Activated B cell treated with CpG ODN at 0.5 μM for 24 hours (primary cell): ENCODE measurements around the gene MIB2. TPM values are rescaled to one million over a fixed set of nuclear protein-coding genes. Genes with fewer than 3 reads are reported as not detected.
A peak's percentile ranks its signal among the peaks of the same experiment; 100 is the strongest.

Source experiments
- ATAC-seq: fragments of 200-7000 bp; cut with Tn5 transposase; one replicate; pipeline ENCODE4 v1.10.0; 2021; ENCODE audit warnings: low read depth, mild to moderate bottlenecking, moderate library complexity
- CTCF ChIA-PET: fragments of 350-600 bp; sonication (Branson Sonifier 250); formaldehyde crosslinking; loops from one replicate; lab custom pipeline; 2021; ENCODE audit warnings: antibody characterized with exemption; lab: Charles Lee
- POLR2A ChIA-PET: fragments of 350-600 bp; sonication (Branson Sonifier 250); formaldehyde crosslinking; loops from one replicate; lab custom pipeline; 2021; ENCODE audit warnings: antibody characterized with exemption; lab: Charles Lee
- DNase-seq: peaks from one replicate; pipeline ENCODE4 v3.0.0; 2022
- H3K27ac Mint-ChIP-seq: one replicate; pipeline ENCODE4 v1.8.0; 2020; ENCODE audit warnings: mixed read lengths
- H3K27me3 Mint-ChIP-seq: one replicate; pipeline ENCODE4 v1.8.0; 2021; ENCODE audit warnings: mixed read lengths
- H3K36me3 Mint-ChIP-seq: one replicate; pipeline ENCODE4 v1.8.0; 2021; ENCODE audit warnings: low read depth, mixed read lengths
- H3K4me1 Mint-ChIP-seq: one replicate; pipeline ENCODE4 v1.8.0; 2021; ENCODE audit warnings: mixed read lengths
- H3K4me3 Mint-ChIP-seq: one replicate; pipeline ENCODE4 v1.8.0; 2020; ENCODE audit warnings: mild to moderate bottlenecking, mixed read lengths
- H3K9me3 Mint-ChIP-seq: one replicate; pipeline ENCODE4 v1.8.0; 2020; ENCODE audit warnings: mixed read lengths
- intact Hi-C: fragments of 100-400 bp; cut with micrococcal nuclease; formaldehyde crosslinking; loops from one replicate; pipeline ENCODE4 v1.15.1; 2024
- total RNA-seq: library from RNA; stranded (reverse); gene quantifications from 2 replicates; pipeline ENCODE4 v1.2.3, GENCODE V29; 2022
- TF ChIP-seq, protein P1 (sequence below): fragments of 200-600 bp; IDR thresholded peaks from one replicate; pipeline ENCODE4 v1.8.0; 2022; ENCODE audit warnings: antibody characterized with exemption, mild to moderate bottlenecking

The MIB2 gene
- total RNA-seq, 1 donor from 2014 or later, result 36.4 TPM

DNA sequence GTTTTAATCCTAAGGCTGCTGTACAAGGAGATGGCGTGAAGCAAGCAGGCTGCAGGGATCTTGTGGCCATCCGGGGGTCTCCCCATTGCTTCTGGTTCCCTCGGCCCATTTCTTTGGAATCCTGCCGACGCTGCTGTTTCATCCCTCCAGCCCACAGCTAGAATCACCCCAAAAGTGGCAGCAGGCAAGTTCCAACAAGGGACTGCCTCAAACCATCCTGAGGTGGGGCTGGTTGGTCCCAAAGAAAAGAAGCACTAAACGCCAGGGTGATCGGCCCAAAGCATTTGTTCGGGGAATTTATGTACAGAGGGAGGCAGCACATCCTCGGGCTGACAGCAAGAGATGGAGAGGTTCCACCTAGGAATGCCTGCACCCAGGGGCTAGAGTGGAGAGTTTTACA lies 4.5 kb upstream of the MIB2 start:
- ChIA-PET CTCF (no interaction called here), POLR2A (no interaction called here)
- ATAC-seq (no peak), DNase-seq (no peak)
- Mint-ChIP-seq H3K36me3 (peaks cover 4% of the 10 kb centered on the region), H3K27ac (no peak overlapping the region), H3K4me1 (peaks cover 33% of the 10 kb centered on the region), H3K27me3 (no peaks in the 10 kb centered on the region), H3K4me3 (no peak overlapping the region), H3K9me3 (no peaks in the 10 kb centered on the region)
- intact Hi-C loops, result no loop called here
- TF ChIP-seq, protein P1, sequence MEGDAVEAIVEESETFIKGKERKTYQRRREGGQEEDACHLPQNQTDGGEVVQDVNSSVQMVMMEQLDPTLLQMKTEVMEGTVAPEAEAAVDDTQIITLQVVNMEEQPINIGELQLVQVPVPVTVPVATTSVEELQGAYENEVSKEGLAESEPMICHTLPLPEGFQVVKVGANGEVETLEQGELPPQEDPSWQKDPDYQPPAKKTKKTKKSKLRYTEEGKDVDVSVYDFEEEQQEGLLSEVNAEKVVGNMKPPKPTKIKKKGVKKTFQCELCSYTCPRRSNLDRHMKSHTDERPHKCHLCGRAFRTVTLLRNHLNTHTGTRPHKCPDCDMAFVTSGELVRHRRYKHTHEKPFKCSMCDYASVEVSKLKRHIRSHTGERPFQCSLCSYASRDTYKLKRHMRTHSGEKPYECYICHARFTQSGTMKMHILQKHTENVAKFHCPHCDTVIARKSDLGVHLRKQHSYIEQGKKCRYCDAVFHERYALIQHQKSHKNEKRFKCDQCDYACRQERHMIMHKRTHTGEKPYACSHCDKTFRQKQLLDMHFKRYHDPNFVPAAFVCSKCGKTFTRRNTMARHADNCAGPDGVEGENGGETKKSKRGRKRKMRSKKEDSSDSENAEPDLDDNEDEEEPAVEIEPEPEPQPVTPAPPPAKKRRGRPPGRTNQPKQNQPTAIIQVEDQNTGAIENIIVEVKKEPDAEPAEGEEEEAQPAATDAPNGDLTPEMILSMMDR, result no peak

DNA sequence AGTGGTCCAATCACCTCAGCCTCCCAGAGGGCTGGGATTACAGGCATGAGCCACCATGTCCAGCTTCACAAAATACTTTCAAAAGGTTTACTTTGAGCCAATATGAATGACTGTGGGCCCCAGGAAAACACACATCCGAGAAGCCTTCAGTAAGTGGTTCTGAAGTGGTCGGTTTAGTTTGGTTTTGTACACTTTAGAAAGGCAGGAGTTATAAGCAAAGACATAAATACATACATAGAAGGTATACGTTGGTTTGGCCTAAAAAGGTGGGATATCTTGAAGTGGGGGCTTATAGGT lies 3.2 kb upstream of the MIB2 start:
- Mint-ChIP-seq H3K27ac (no peak overlapping the region), H3K36me3 (peaks cover 4% of the 10 kb centered on the region), H3K4me3 (no peak overlapping the region), H3K27me3 (no peaks in the 10 kb centered on the region), H3K9me3 (no peaks in the 10 kb centered on the region), H3K4me1 (peaks cover 30% of the 10 kb centered on the region)
- ChIA-PET CTCF (no interaction called here), POLR2A (interaction anchor here (0.6 to 0.7 kb wide), 3 partner anchors 7 to 297 kb away, joined by 3 read pairs; no protein-coding TSS in a partner anchor)
- intact Hi-C loops, result no loop called here
- no peak for DNase-seq
- TF ChIP-seq, protein P1, result no peak
- ATAC-seq, result no peak

DNA sequence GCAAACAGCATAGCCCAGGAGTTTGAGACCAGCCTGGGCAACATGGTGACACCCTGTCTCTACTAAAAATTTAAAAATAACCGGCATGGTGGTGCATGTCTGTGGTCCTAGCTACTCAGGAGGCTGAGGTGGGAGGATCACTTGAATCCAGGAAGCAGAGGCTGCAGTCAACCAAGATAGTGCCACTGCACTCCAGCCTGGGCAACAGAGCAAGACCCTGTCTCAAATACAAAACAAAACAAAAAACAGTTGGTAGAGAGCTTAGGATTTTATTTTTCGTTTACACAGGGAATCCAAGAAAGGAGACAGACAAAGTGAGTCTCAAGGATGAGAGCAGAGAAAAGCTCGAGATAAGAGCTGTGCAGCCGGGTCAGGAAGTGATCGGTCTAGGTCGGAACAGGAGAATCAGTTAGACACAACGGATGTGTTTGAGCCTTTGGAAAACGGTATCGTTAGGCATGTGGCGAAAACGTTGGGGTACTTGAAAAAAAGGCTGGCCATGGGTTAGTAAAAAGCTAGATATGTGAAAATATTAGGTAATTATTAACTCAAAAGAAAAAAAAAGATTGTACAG lies 1.7 kb upstream of the MIB2 start:
- DNase-seq (no peak), ATAC-seq (no peak)
- Mint-ChIP-seq H3K4me1 (peaks cover 26% of the 10 kb centered on the region), H3K4me3 (peak overlapping the region; percentile 42), H3K9me3 (no peaks in the 10 kb centered on the region), H3K36me3 (peaks cover 7% of the 10 kb centered on the region), H3K27me3 (no peaks in the 10 kb centered on the region), H3K27ac (no peak overlapping the region)
- CTCF ChIA-PET, result no interaction called here
- POLR2A ChIA-PET, result interaction anchor here (1.0 to 3.9 kb wide), 3 partner anchors 10 to 16 kb away, joined by 6 to 19 read pairs (median 7); no protein-coding TSS in a partner anchor
- TF ChIP-seq, protein P1, result no peak
- intact Hi-C loops, result loop anchor here (2.0 kb wide), 1 partner anchor 17 kb away; no protein-coding TSS in a partner anchor

DNA sequence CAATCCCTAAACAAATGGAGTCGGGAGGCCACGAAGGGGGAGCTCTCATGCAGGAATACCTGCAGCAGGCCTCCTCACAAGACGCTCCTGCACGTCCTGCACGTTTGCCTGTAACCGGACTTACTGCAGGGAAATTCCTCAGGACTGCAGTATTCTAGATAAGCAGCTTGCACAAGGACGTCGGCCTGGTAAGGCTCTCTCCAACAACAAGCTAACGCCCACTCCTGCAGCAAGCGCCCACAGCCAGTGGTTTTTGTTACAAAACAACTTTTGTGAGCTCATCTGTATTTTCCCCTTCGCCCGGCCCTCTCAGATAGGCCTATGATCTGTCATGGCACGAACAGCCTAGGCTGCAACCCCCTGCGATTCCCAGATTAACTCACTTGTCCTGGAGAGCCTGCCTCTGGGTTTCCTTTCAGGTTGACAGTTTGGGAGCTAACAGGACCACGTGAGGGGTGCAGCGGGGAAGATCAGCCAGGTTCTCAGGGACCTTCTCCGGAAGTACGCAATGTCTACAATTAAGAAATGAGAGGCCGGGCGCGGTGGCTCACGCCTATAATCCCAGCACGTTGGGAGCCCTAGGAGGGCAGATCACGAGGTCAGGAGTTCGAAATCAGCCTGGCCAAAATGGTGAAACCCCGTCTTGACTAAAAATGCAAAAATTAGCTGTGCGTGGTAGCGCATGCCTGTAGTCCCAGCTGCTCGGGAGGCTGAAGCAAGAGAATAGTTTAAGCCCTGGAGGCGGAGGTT lies 921 bp upstream of the MIB2 start:
- CTCF ChIA-PET, result no interaction called here
- ATAC-seq, result no peak
- peaks cover 9% of the 10 kb centered on the region for H3K36me3 Mint-ChIP-seq

DNA sequence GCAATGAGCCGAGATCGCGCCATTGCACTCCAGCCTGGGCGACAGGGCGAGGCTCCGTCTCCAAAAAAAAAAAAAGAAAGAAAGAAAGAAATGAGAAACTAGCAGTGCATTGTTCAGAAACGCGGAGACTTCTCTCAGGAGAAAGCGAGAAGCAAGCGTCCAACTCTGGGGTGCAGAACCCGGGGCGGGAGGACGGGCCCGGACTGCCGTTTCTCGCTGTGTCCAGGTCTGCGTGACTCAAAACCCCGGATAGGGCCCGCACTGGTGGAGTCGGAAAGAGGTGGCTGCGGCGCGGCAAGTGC lies 395 bp upstream of the MIB2 start:
- H3K4me3 Mint-ChIP-seq, result peak overlapping the region; percentile 90
- H3K27me3 Mint-ChIP-seq, result no peaks in the 10 kb centered on the region
- H3K4me1 Mint-ChIP-seq, result peaks cover 26% of the 10 kb centered on the region
- ATAC-seq, result no peak
- intact Hi-C loops, result loop anchor here (1.0 to 5.0 kb wide), 7 partner anchors 16 to 435 kb away; partner anchors contain the start of genes ATAD3B, AURKAIP1, CDK11B and PRKCZ
- peak overlapping the region; percentile 86 for H3K27ac Mint-ChIP-seq
- CTCF ChIA-PET, result no interaction called here
- H3K9me3 Mint-ChIP-seq, result no peaks in the 10 kb centered on the region
- TF ChIP-seq, protein P1, result no peak
- POLR2A ChIA-PET, result interaction anchor here (0.6 to 3.9 kb wide), 11 partner anchors 8 to 294 kb away, joined by 3 to 35 read pairs (median 6); partner anchors contain the start of genes MMP23B and MRPL20
- DNase-seq, result no peak
- peaks cover 9% of the 10 kb centered on the region for H3K36me3 Mint-ChIP-seq

More for the DNA sequence above, 921 bp upstream of the MIB2 start:
- H3K4me1 Mint-ChIP-seq, result peaks cover 26% of the 10 kb centered on the region
- intact Hi-C loops, result loop anchor here (2.0 kb wide), 1 partner anchor 16 kb away; no protein-coding TSS in a partner anchor
- peak overlapping the region; percentile 90 for H3K4me3 Mint-ChIP-seq
- H3K9me3 Mint-ChIP-seq, result no peaks in the 10 kb centered on the region
- POLR2A ChIA-PET, result interaction anchor here (0.6 to 3.9 kb wide), 10 partner anchors 8 to 295 kb away, joined by 3 to 35 read pairs (median 6); partner anchors contain the start of genes MMP23B and MRPL20
- peak overlapping the region; percentile 86 for H3K27ac Mint-ChIP-seq
- TF ChIP-seq, protein P1, result no peak
- DNase-seq, result no peak
- no peaks in the 10 kb centered on the region for H3K27me3 Mint-ChIP-seq
